KMS-11 (cell line): ENCODE results near the gene PRDM15.
A peak's percentile ranks its signal among the peaks of the same experiment; 100 is the strongest.

Source experiments
- H2AFZ ChIP-seq: fragments of 200-600 bp; sonication (generic); 2 replicates; pipeline ENCODE4 v1.6.1; 2016; ENCODE audit warnings: antibody characterized with exemption, mixed run types, low read depth
- H3K27ac ChIP-seq: fragments of 200-600 bp; sonication (generic); 2 replicates; pipeline ENCODE4 v1.6.1; 2016; ENCODE audit warnings: mild to moderate bottlenecking, mixed run types
- H3K27me3 ChIP-seq: fragments of 200-600 bp; sonication (generic); 2 replicates; pipeline ENCODE4 v1.6.1; 2017; ENCODE audit warnings: mild to moderate bottlenecking, low read depth, mixed run types, moderate library complexity; ENCODE audit not compliant: insufficient read depth
- H3K36me3 ChIP-seq: fragments of 200-600 bp; sonication (generic); 2 replicates; pipeline ENCODE4 v1.6.1; 2017; ENCODE audit warnings: mild to moderate bottlenecking, mixed run types; ENCODE audit not compliant: insufficient read depth
- H3K4me1 ChIP-seq: fragments of 200-600 bp; sonication (generic); 2 replicates; pipeline ENCODE4 v1.6.1; 2016; ENCODE audit warnings: mild to moderate bottlenecking, low read depth, mixed run types; ENCODE audit not compliant: poor library complexity, severe bottlenecking
- H3K4me2 ChIP-seq: fragments of 200-600 bp; sonication (generic); 2 replicates; pipeline ENCODE4 v1.7.0; 2016; ENCODE audit warnings: mild to moderate bottlenecking, mixed run types
- H3K4me3 ChIP-seq: fragments of 200-600 bp; sonication (generic); IDR thresholded peaks from 2 replicates; pipeline ENCODE4 v1.6.1; 2017; ENCODE audit warnings: low read depth, low read length, mixed read lengths; ENCODE audit not compliant: insufficient read depth
- H3K79me2 ChIP-seq: fragments of 200-600 bp; sonication (generic); 2 replicates; pipeline ENCODE4 v1.6.1; 2016; ENCODE audit warnings: low read depth, mixed run types; ENCODE audit not compliant: insufficient read depth
- H3K9ac ChIP-seq: fragments of 200-600 bp; sonication (generic); 2 replicates; pipeline ENCODE4 v1.6.1; 2016; ENCODE audit warnings: mild to moderate bottlenecking, mixed run types
- H4K20me1 ChIP-seq: fragments of 200-600 bp; sonication (generic); 2 replicates; pipeline ENCODE4 v1.6.1; 2016; ENCODE audit warnings: mild to moderate bottlenecking, mixed run types; ENCODE audit not compliant: insufficient read depth
- TF ChIP-seq, protein P1 (sequence below): fragments of 200-600 bp; sonication (generic); conservative IDR thresholded peaks from 2 replicates; pipeline ENCODE4 v1.6.1; 2017; ENCODE audit warnings: low read depth, mild to moderate bottlenecking, antibody characterized with exemption, low read length, moderate library complexity, mixed read lengths

Gene PRDM15

DNA sequence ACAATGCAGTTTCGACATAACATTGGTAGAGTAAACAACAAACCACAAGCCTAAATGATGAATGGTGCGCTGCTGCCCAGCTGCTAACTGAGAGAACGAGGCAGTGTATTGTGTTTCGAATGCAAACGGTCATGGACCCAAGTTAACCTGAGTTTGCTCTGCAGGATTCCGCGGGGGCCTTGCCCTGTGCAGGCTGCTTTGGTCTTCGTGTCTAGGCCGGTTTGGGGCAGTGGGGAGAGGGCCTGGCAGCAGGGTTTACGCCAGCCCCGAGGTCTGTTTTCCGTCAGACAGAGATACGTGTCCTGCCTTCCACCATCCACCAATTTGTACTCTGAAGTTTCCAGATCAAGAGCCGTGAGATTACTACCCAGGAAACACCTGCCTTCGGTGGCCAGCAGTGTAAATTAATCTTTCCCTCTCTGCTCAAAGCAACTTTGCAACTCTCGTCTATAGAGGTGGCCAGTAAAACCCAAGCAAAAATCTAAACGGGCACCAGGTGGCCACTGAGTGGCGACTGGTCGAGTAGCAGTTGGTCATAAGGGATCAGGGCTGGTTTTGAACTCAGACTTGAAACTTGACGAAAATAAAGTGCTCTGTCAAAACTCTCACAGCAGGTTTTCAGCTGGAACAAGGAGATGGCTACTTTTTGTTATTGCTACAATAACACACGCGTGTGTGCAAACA lies 6.3 kb upstream of the PRDM15 start:
- H3K27ac ChIP-seq, result peak overlapping the region; percentile 66

DNA sequence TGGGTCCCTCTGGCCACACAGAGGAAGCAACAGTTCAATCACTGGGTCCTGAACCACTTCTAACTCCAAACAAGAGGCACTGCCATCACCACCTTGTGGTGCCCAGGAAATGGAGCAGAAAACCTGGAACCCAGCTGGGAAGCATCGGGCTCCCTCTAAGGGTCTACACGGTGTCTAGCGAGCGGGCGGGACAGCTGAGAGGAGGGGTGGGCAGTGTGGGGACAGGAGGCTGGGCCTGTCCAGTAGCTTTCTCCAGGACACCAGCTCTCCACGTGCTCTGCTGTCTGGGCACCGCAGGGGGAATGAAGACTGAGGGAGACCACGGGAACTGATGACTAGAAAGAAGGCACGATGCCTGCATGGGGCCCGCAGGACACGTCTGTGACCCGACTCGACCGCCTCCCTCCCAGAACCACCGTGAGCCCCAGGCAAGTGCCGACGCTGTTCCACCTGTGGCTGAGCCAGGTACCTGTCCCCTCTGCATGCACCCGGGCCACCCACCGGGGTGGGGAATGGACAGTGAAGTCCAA lies 5.4 kb upstream of the PRDM15 start:
- no peaks in the 10 kb centered on the region for H3K36me3 ChIP-seq
- H4K20me1 ChIP-seq, result no peaks in the 10 kb centered on the region
- H2AFZ ChIP-seq, result peak overlapping the region; percentile 31; the same call in 1 of the 2 replicates
- peak overlapping the region; percentile 66 for H3K27ac ChIP-seq
- H3K4me3 ChIP-seq, result no peak overlapping the region
- peak overlapping the region; percentile 38; the same call in 1 of the 2 replicates for H3K9ac ChIP-seq
- TF ChIP-seq, protein P1, sequence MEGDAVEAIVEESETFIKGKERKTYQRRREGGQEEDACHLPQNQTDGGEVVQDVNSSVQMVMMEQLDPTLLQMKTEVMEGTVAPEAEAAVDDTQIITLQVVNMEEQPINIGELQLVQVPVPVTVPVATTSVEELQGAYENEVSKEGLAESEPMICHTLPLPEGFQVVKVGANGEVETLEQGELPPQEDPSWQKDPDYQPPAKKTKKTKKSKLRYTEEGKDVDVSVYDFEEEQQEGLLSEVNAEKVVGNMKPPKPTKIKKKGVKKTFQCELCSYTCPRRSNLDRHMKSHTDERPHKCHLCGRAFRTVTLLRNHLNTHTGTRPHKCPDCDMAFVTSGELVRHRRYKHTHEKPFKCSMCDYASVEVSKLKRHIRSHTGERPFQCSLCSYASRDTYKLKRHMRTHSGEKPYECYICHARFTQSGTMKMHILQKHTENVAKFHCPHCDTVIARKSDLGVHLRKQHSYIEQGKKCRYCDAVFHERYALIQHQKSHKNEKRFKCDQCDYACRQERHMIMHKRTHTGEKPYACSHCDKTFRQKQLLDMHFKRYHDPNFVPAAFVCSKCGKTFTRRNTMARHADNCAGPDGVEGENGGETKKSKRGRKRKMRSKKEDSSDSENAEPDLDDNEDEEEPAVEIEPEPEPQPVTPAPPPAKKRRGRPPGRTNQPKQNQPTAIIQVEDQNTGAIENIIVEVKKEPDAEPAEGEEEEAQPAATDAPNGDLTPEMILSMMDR, result no peak
- H3K79me2 ChIP-seq, result no peaks in the 10 kb centered on the region
- H3K27me3 ChIP-seq, result no peaks in the 10 kb centered on the region
- peaks cover 32% of the 10 kb centered on the region for H3K4me1 ChIP-seq
- H3K4me2 ChIP-seq, result peak overlapping the region; percentile 46

More for the DNA sequence above, 6.3 kb upstream of the PRDM15 start:
- H3K9ac ChIP-seq, result peak overlapping the region; percentile 38; the same call in 1 of the 2 replicates
- no peak overlapping the region for H3K4me3 ChIP-seq
- H3K4me1 ChIP-seq, result peaks cover 27% of the 10 kb centered on the region
- peak overlapping the region; percentile 31 for H2AFZ ChIP-seq
- H3K27me3 ChIP-seq, result no peaks in the 10 kb centered on the region
- peak overlapping the region; percentile 46 for H3K4me2 ChIP-seq
- H3K79me2 ChIP-seq, result no peaks in the 10 kb centered on the region
- no peaks in the 10 kb centered on the region for H3K36me3 ChIP-seq
- H4K20me1 ChIP-seq, result no peaks in the 10 kb centered on the region
- TF ChIP-seq, protein P1, result no peak

DNA sequence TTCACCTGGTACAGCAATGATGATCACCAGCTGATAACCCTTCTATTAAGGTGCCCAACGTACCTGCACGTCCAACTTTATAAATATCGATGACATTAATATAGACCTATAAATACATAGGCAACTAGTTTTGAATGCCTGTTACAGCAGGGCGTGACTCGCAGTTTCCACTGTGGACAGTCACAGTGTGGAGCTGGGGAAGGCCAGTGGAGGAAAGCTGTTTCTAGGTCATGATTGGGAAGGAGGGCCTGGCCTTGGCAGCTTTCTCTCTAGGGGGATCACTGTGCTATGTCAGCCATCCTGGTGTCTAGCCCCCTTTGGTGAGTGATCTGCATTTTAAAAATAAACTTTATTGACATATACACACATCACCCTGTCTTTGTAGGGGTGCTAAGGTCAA lies 4.4 kb upstream of the PRDM15 start:
- Histone ChIP-seq H3K27me3 (no peaks in the 10 kb centered on the region), H2AFZ (no peak overlapping the region), H3K27ac (no peak overlapping the region), H3K4me2 (no peak overlapping the region), H3K36me3 (no peaks in the 10 kb centered on the region), H3K4me1 (peaks cover 32% of the 10 kb centered on the region), H4K20me1 (no peaks in the 10 kb centered on the region), H3K4me3 (no peak overlapping the region), H3K9ac (no peak overlapping the region), H3K79me2 (no peaks in the 10 kb centered on the region)
- TF ChIP-seq, protein P1, result no peak

DNA sequence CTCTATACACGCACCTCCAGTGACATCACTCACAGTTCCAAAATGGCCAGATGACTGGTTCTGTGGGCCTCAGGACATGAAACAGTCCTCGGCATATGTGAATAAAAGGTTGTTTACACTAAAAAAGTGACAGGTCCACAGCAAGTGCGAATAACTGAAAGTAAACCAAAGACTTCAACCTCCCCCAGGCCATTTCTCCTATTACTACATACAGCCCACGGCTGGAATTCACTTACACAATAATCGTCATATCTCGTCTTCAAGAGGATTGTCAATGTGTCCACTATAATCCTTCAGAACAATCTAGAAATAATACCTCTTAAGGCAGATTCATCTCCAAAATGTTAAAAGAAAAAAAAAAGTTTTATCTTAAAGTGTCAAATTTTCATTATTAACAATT lies 1.9 kb upstream of the PRDM15 start:
- Histone ChIP-seq H3K27ac (0 out of 2 replicates have a peak overlapping the region, but pooled peaks have one; percentile 5), H3K79me2 (peaks cover 8% of the 10 kb centered on the region; the same call in 1 of the 2 replicates), H4K20me1 (no peaks in the 10 kb centered on the region), H3K4me1 (peaks cover 26% of the 10 kb centered on the region), H3K9ac (no peak overlapping the region), H3K27me3 (no peaks in the 10 kb centered on the region), H2AFZ (no peak overlapping the region), H3K4me2 (no peak overlapping the region), H3K4me3 (no peak overlapping the region), H3K36me3 (no peaks in the 10 kb centered on the region)
- TF ChIP-seq, protein P1, result no peak
